Neural progenitor cell (in vitro differentiated cells): ENCODE data around the gene PRRT1B. TPM values are rescaled to one million over a fixed set of nuclear protein-coding genes. Genes with fewer than 3 reads are reported as not detected.
"Not testable (repeated sequence)": the region's sequence is repeated elsewhere in the genome, so short reads cannot be mapped to it uniquely, and the experiment has no call there.

Source experiments
- DNase-seq: peaks from one replicate; pipeline ENCODE4 v3.0.0-alpha.2; 2016; ENCODE audit warnings: low spot score
- H2AFZ ChIP-seq: fragments of 200-600 bp; sonication (generic); replicated peaks from 2 replicates; pipeline ENCODE4 v1.6.1; 2016; ENCODE audit warnings: antibody characterized with exemption
- H3F3A ChIP-seq: fragments of 200-600 bp; sonication (generic); 2 replicates; pipeline ENCODE4 v1.6.1; 2016; ENCODE audit warnings: antibody characterized with exemption, low read depth
- H3K27ac ChIP-seq: fragments of 200-600 bp; sonication (generic); 2 replicates; pipeline ENCODE4 v1.5.1; 2016; ENCODE audit warnings: mild to moderate bottlenecking
- H3K27me3 ChIP-seq: fragments of 200-600 bp; sonication (generic); 2 replicates; pipeline ENCODE4 v1.6.1; 2016; ENCODE audit warnings: mild to moderate bottlenecking, moderate library complexity
- H3K36me3 ChIP-seq: fragments of 200-600 bp; sonication (generic); 2 replicates; pipeline ENCODE4 v1.5.1; 2016
- H3K4me1 ChIP-seq: fragments of 200-600 bp; sonication (generic); 2 replicates; pipeline ENCODE4 v1.6.1; 2016; ENCODE audit warnings: mixed run types
- H3K4me2 ChIP-seq: fragments of 200-600 bp; sonication (generic); 2 replicates; pipeline ENCODE4 v1.6.1; 2016
- H3K4me3 ChIP-seq: fragments of 200-600 bp; sonication (generic); 2 replicates; pipeline ENCODE4 v1.5.1; 2016
- H3K79me2 ChIP-seq: fragments of 200-600 bp; sonication (generic); 2 replicates; pipeline ENCODE4 v1.6.1; 2016; ENCODE audit warnings: low read depth
- H3K9ac ChIP-seq: fragments of 200-600 bp; sonication (generic); 2 replicates; pipeline ENCODE4 v1.6.1; 2016
- H3K9me3 ChIP-seq: fragments of 200-600 bp; sonication (generic); 2 replicates; pipeline ENCODE4 v1.5.1; 2016; ENCODE audit warnings: low read depth
- H4K20me1 ChIP-seq: fragments of 200-600 bp; sonication (generic); 2 replicates; pipeline ENCODE4 v1.6.1; 2016; ENCODE audit warnings: low read depth
- H3K27ac Mint-ChIP-seq: 3 replicates; pipeline ENCODE4 v1.8.0; 2021; ENCODE audit warnings: mixed read lengths
- H3K27me3 Mint-ChIP-seq: 2 replicates; pipeline ENCODE4 v1.8.0; 2022; ENCODE audit warnings: low read depth, mild to moderate bottlenecking, inconsistent platforms, moderate library complexity, mixed read lengths; ENCODE audit not compliant: insufficient read depth
- H3K36me3 Mint-ChIP-seq: 3 replicates; pipeline ENCODE4 v1.8.0; 2021; ENCODE audit warnings: mixed read lengths
- H3K4me1 Mint-ChIP-seq: 3 replicates; pipeline ENCODE4 v1.8.0; 2021; ENCODE audit warnings: mixed read lengths
- H3K4me3 Mint-ChIP-seq: 3 replicates; pipeline ENCODE4 v1.8.0; 2021; ENCODE audit warnings: mild to moderate bottlenecking, moderate library complexity, mixed read lengths
- H3K9me3 Mint-ChIP-seq: 3 replicates; pipeline ENCODE4 v1.8.0; 2020; ENCODE audit warnings: mixed read lengths
- CTCF ChIP-seq: fragments of 200-600 bp; sonication (generic); IDR thresholded peaks from 2 replicates; pipeline ENCODE4 v1.5.1; 2017; ENCODE audit warnings: antibody characterized with exemption, mild to moderate bottlenecking
- EZH2 ChIP-seq: fragments of 200-600 bp; sonication (generic); IDR thresholded peaks from 2 replicates; pipeline ENCODE4 v1.6.1; 2017; ENCODE audit warnings: antibody characterized with exemption, mild to moderate bottlenecking, moderate library complexity
- EZH2phosphoT487 ChIP-seq: fragments of 200-600 bp; sonication (generic); IDR thresholded peaks from 2 replicates; pipeline ENCODE4 v1.6.1; 2017; ENCODE audit warnings: antibody characterized with exemption
- total RNA-seq: library from RNA; depleted of rRNA; stranded (reverse); fragments of >200 nt; gene quantifications from 2 replicates; pipeline ENCODE4 v1.2.3, GENCODE V29; 2015; ENCODE audit warnings: low replicate concordance

Gene PRRT1B
- total RNA-seq, 1 donor from 2014 or later: not detected

- H3K27ac Mint-ChIP-seq: no peak overlapping the region
- no peaks in the 10 kb centered on the region for H3K36me3 ChIP-seq
- no peaks in the 10 kb centered on the region for H3K4me1 ChIP-seq
- no peak overlapping the region for H3K9ac ChIP-seq
- no peaks in the 10 kb centered on the region for H3K36me3 Mint-ChIP-seq
- no peak overlapping the region for H3K27ac ChIP-seq
- TF ChIP-seq CTCF (no peak), EZH2phosphoT487 (no peak), EZH2 (no peak)
- H3K4me3 Mint-ChIP-seq: no peak overlapping the region
- peaks cover 38% of the 10 kb centered on the region for H3K9me3 Mint-ChIP-seq
- DNase-seq: no peak
- H3K4me2 ChIP-seq: no peak overlapping the region
- H3F3A ChIP-seq: peaks cover 5% of the 10 kb centered on the region
- H3K9me3 ChIP-seq: peaks cover 13% of the 10 kb centered on the region
- peaks cover 26% of the 10 kb centered on the region for H3K27me3 ChIP-seq
- no peaks in the 10 kb centered on the region for H3K4me1 Mint-ChIP-seq
- H3K27me3 Mint-ChIP-seq: peaks cover 15% of the 10 kb centered on the region
- no peaks in the 10 kb centered on the region for H3K79me2 ChIP-seq
- H4K20me1 ChIP-seq: no peaks in the 10 kb centered on the region
- H3K4me3 ChIP-seq: no peak overlapping the region
- H2AFZ ChIP-seq: no peak overlapping the region
Observed at GRCh38 chr9:131543141-131543540, 2.2 kb upstream of the PRRT1B start.

GRCh38 chr9:131545786-131546335 is 538 bp downstream of the PRRT1B start:
- no peak overlapping the region for H2AFZ ChIP-seq
- no peak overlapping the region for H3K27ac ChIP-seq
- H3K9ac ChIP-seq: no peak overlapping the region
- peaks cover 21% of the 10 kb centered on the region for H3K27me3 Mint-ChIP-seq
- H3K4me1 Mint-ChIP-seq: no peaks in the 10 kb centered on the region
- no peaks in the 10 kb centered on the region for H4K20me1 ChIP-seq
- H3K9me3 ChIP-seq: peaks cover 13% of the 10 kb centered on the region
- no peaks in the 10 kb centered on the region for H3K36me3 Mint-ChIP-seq
- no peaks in the 10 kb centered on the region for H3K4me1 ChIP-seq
- H3K27ac Mint-ChIP-seq: no peak overlapping the region
- H3F3A ChIP-seq: peaks cover 5% of the 10 kb centered on the region
- no peak for DNase-seq
- TF ChIP-seq CTCF (no peak), EZH2phosphoT487 (no peak), EZH2 (no peak)
- H3K9me3 Mint-ChIP-seq: peaks cover 41% of the 10 kb centered on the region
- peaks cover 26% of the 10 kb centered on the region for H3K27me3 ChIP-seq
- H3K4me2 ChIP-seq: peak overlapping the region; percentile 13
- no peaks in the 10 kb centered on the region for H3K36me3 ChIP-seq
- H3K79me2 ChIP-seq: no peaks in the 10 kb centered on the region
- H3K4me3 Mint-ChIP-seq: no peak overlapping the region
- no peak overlapping the region for H3K4me3 ChIP-seq

- DNase-seq: no peak
- no peaks in the 10 kb centered on the region for H3K36me3 ChIP-seq
- H3K4me1 ChIP-seq: no peaks in the 10 kb centered on the region
- Mint-ChIP-seq H3K36me3 (no peaks in the 10 kb centered on the region), H3K4me3 (no peak overlapping the region), H3K4me1 (no peaks in the 10 kb centered on the region), H3K27me3 (peaks cover 22% of the 10 kb centered on the region), H3K9me3 (peaks cover 41% of the 10 kb centered on the region), H3K27ac (no peak overlapping the region)
- no peak overlapping the region for H3K4me3 ChIP-seq
- TF ChIP-seq EZH2phosphoT487 (no peak), EZH2 (no peak), CTCF (no peak)
- H3K9me3 ChIP-seq: peaks cover 13% of the 10 kb centered on the region
- peaks cover 26% of the 10 kb centered on the region for H3K27me3 ChIP-seq
- peaks cover 5% of the 10 kb centered on the region for H3F3A ChIP-seq
- H3K4me2 ChIP-seq: peak overlapping the region; percentile 13
- no peak overlapping the region for H2AFZ ChIP-seq
- H3K9ac ChIP-seq: no peak overlapping the region
- no peak overlapping the region for H3K27ac ChIP-seq
- H4K20me1 ChIP-seq: no peaks in the 10 kb centered on the region
- no peaks in the 10 kb centered on the region for H3K79me2 ChIP-seq
Observed at GRCh38 chr9:131546336-131547084, 1.2 kb downstream of the PRRT1B start.

- not testable (repeated sequence) for H3K27ac Mint-ChIP-seq, H4K20me1 ChIP-seq, H3K4me2 ChIP-seq, H3K36me3 ChIP-seq, H2AFZ ChIP-seq, H3K9ac ChIP-seq, H3K9me3 ChIP-seq, H3K4me3 Mint-ChIP-seq, H3K4me1 Mint-ChIP-seq, H3K4me1 ChIP-seq, H3K4me3 ChIP-seq, H3K79me2 ChIP-seq, H3F3A ChIP-seq, H3K36me3 Mint-ChIP-seq, H3K27ac ChIP-seq, DNase-seq
- peaks cover 28% of the 10 kb centered on the region for H3K27me3 Mint-ChIP-seq
- peaks cover 41% of the 10 kb centered on the region for H3K27me3 ChIP-seq
- peaks cover 33% of the 10 kb centered on the region for H3K9me3 Mint-ChIP-seq
Observed at GRCh38 chr9:131549186-131549585, 3.9 kb downstream of the PRRT1B start.

- not testable (repeated sequence) for H3K4me1 Mint-ChIP-seq, H3K4me2 ChIP-seq, H3K4me3 ChIP-seq, H3F3A ChIP-seq, H3K4me3 Mint-ChIP-seq, H3K36me3 ChIP-seq, H3K9ac ChIP-seq, H3K36me3 Mint-ChIP-seq, H3K27ac ChIP-seq, H3K4me1 ChIP-seq, H3K79me2 ChIP-seq, H2AFZ ChIP-seq, H3K9me3 ChIP-seq, H4K20me1 ChIP-seq, DNase-seq, H3K27ac Mint-ChIP-seq
- H3K27me3 ChIP-seq: peaks cover 45% of the 10 kb centered on the region
- H3K9me3 Mint-ChIP-seq: peaks cover 29% of the 10 kb centered on the region
- H3K27me3 Mint-ChIP-seq: peaks cover 32% of the 10 kb centered on the region
Observed at GRCh38 chr9:131550465-131550864, 5.1 kb downstream of the PRRT1B start.
